Neural cell (in vitro differentiated cells): ENCODE measurements around the gene ZNF618. TPM values are rescaled to one million over a fixed set of nuclear protein-coding genes. Genes with fewer than 3 reads are reported as not detected.

ENCODE experiments used
- H2AFZ ChIP-seq: fragments of 200-600, 300-800 bp; sonication (generic), shearing (Covaris generic); 2 replicates; pipeline ENCODE4 v1.6.0; 2014; ENCODE audit warnings: low read depth, mild to moderate bottlenecking, antibody characterized with exemption, low read length, moderate library complexity
- H3F3A ChIP-seq: fragments of 200-600 bp; shearing (Covaris generic); 2 replicates; pipeline ENCODE4 v1.6.1; 2016; ENCODE audit warnings: mild to moderate bottlenecking, moderate library complexity, mixed read lengths, antibody characterized with exemption, low read length; ENCODE audit not compliant: insufficient read depth, poor library complexity, severe bottlenecking
- H3K27ac ChIP-seq: fragments of 200-600, 300-800 bp; sonication (generic), shearing (Covaris generic); 2 replicates; pipeline ENCODE4 v1.5.1; 2014; ENCODE audit warnings: mild to moderate bottlenecking, low read length, moderate library complexity
- H3K27me3 ChIP-seq: fragments of 300-800, 200-600 bp; sonication (generic), shearing (Covaris generic); 2 replicates; pipeline ENCODE4 v1.6.0; 2014; ENCODE audit warnings: mild to moderate bottlenecking, low read depth, low read length, moderate library complexity; ENCODE audit not compliant: insufficient read depth
- H3K36me3 ChIP-seq: fragments of 300-800, 200-600 bp; sonication (generic), shearing (Covaris generic); 2 replicates; pipeline ENCODE4 v1.5.1; 2014; ENCODE audit warnings: mild to moderate bottlenecking, antibody characterized with exemption, low read length, moderate library complexity; ENCODE audit not compliant: insufficient read depth
- H3K4me2 ChIP-seq: fragments of 300-800, 200-600 bp; sonication (generic), shearing (Covaris generic); 2 replicates; pipeline ENCODE4 v1.6.0; 2014; ENCODE audit warnings: mild to moderate bottlenecking, low read length
- H3K4me3 ChIP-seq: fragments of 300-800, 200-600 bp; sonication (generic), shearing (Covaris generic); 2 replicates; pipeline ENCODE4 v1.5.1; 2014; ENCODE audit warnings: mild to moderate bottlenecking, low read length, moderate library complexity
- H3K79me2 ChIP-seq: fragments of 200-600 bp; shearing (Covaris generic); replicated peaks from 2 replicates; pipeline ENCODE4 v1.6.0; 2014; ENCODE audit warnings: mild to moderate bottlenecking, low read length, moderate library complexity; ENCODE audit not compliant: insufficient read depth
- H3K9ac ChIP-seq: fragments of 300-800, 200-600 bp; sonication (generic), shearing (Covaris generic); 2 replicates; pipeline ENCODE4 v1.6.1; 2016; ENCODE audit warnings: mild to moderate bottlenecking, low read length, mixed read lengths
- H3K9me2 ChIP-seq: fragments of 200-600 bp; shearing (Covaris generic); 2 replicates; pipeline ENCODE4 v1.6.1; 2016; ENCODE audit warnings: mild to moderate bottlenecking, low read length, mixed read lengths; ENCODE audit not compliant: insufficient read depth
- H3K9me3 ChIP-seq: fragments of 200-600, 300-800 bp; sonication (generic), shearing (Covaris generic); 2 replicates; pipeline ENCODE4 v1.6.1; 2016; ENCODE audit warnings: mild to moderate bottlenecking, mixed run types, low read length, moderate library complexity, mixed read lengths
- H4K20me1 ChIP-seq: fragments of 200-600 bp; shearing (Covaris generic); 2 replicates; pipeline ENCODE4 v1.6.1; 2016; ENCODE audit warnings: mild to moderate bottlenecking, mixed run types; ENCODE audit not compliant: insufficient read depth
- CTCF ChIP-seq: fragments of 450-650 bp; IDR thresholded peaks from 2 replicates; pipeline ENCODE4 v1.5.1; 2014; ENCODE audit warnings: antibody characterized with exemption, mild to moderate bottlenecking, moderate library complexity; ENCODE audit not compliant: poor library complexity, severe bottlenecking
- EP300 ChIP-seq: fragments of 450-650 bp; conservative IDR thresholded peaks from 2 replicates; pipeline ENCODE4 v1.6.1; 2014; ENCODE audit warnings: antibody characterized with exemption, mild to moderate bottlenecking, moderate library complexity; ENCODE audit not compliant: poor library complexity, severe bottlenecking
- EZH2 ChIP-seq: fragments of 200-600, 300-800 bp; shearing (Covaris generic), sonication (generic); IDR thresholded peaks from 2 replicates; pipeline ENCODE4 v1.6.1; 2014; ENCODE audit warnings: antibody characterized with exemption, low read length, borderline replicate concordance, mild to moderate bottlenecking; ENCODE audit not compliant: insufficient read depth, poor library complexity, severe bottlenecking
- MXI1 ChIP-seq: fragments of 450-650 bp; conservative IDR thresholded peaks from 2 replicates; pipeline ENCODE4 v1.6.1; 2014; ENCODE audit warnings: antibody characterized with exemption, mild to moderate bottlenecking; ENCODE audit not compliant: poor library complexity, severe bottlenecking
- POLR2AphosphoS5 ChIP-seq: IDR thresholded peaks from 2 replicates; pipeline ENCODE4 v1.6.1; 2012
- RAD21 ChIP-seq: fragments of 450-650 bp; conservative IDR thresholded peaks from 2 replicates; pipeline ENCODE4 v1.6.1; 2014; ENCODE audit warnings: antibody characterized with exemption, mild to moderate bottlenecking, moderate library complexity
- REST ChIP-seq: IDR thresholded peaks from 2 replicates; pipeline ENCODE4 v1.6.1; 2012; ENCODE audit warnings: borderline replicate concordance
- SMC3 ChIP-seq: fragments of 450-650 bp; conservative IDR thresholded peaks from 2 replicates; pipeline ENCODE4 v1.6.1; 2014; ENCODE audit warnings: antibody characterized with exemption, mild to moderate bottlenecking, moderate library complexity; ENCODE audit not compliant: poor library complexity
- TAF1 ChIP-seq: IDR thresholded peaks from 2 replicates; pipeline ENCODE4 v1.6.1; 2012; ENCODE audit warnings: low read depth
- polyA plus RNA-seq: library from polyadenylated mRNA; depleted of rRNA; stranded (reverse); fragments of >200 nt; gene quantifications from 2 replicates; pipeline ENCODE4 v1.2.3, GENCODE V29; 2014

Gene ZNF618
- polyA plus RNA-seq, 1 donor from 2014 or later: 7.1 TPM

GRCh38 chr9:113964495-113965170 lies 88.5 kb downstream of the ZNF618 start:
- H2AFZ ChIP-seq: no peak overlapping the region
- TF ChIP-seq CTCF: no peak
- no peaks in the 10 kb centered on the region for H4K20me1 ChIP-seq
- H3K79me2 ChIP-seq: peaks cover 24% of the 10 kb centered on the region
- H3K4me2 ChIP-seq: no peak overlapping the region
- H3K9ac ChIP-seq: no peak overlapping the region
- H3K9me2 ChIP-seq: no peaks in the 10 kb centered on the region
- peak overlapping the region; percentile 56 for H3K27ac ChIP-seq
- H3K4me3 ChIP-seq: peak overlapping the region; percentile 3
- no peaks in the 10 kb centered on the region for H3F3A ChIP-seq
- H3K36me3 ChIP-seq: peaks cover 5% of the 10 kb centered on the region
- peaks cover 5% of the 10 kb centered on the region for H3K9me3 ChIP-seq
- H3K27me3 ChIP-seq: no peaks in the 10 kb centered on the region

GRCh38 chr9:113966394-113966793 lies 90.3 kb downstream of the ZNF618 start:
- Histone ChIP-seq H3K4me2 (no peak overlapping the region), H2AFZ (no peak overlapping the region), H4K20me1 (no peaks in the 10 kb centered on the region), H3K4me3 (no peak overlapping the region), H3K36me3 (peaks cover 11% of the 10 kb centered on the region), H3K9me2 (no peaks in the 10 kb centered on the region), H3F3A (no peaks in the 10 kb centered on the region), H3K27ac (no peak overlapping the region), H3K9me3 (peaks cover 5% of the 10 kb centered on the region), H3K27me3 (no peaks in the 10 kb centered on the region), H3K79me2 (peaks cover 26% of the 10 kb centered on the region), H3K9ac (no peak overlapping the region)
- TF ChIP-seq CTCF (no peak), EZH2 (no peak), EP300 (no peak), TAF1 (no peak), POLR2AphosphoS5 (no peak), RAD21 (no peak), MXI1 (no peak), SMC3 (no peak), REST (no peak)
